ENCODE data around the gene HEXA.
A peak's percentile ranks its signal among the peaks of the same experiment; 100 is the strongest.

Gene HEXA

DNA sequence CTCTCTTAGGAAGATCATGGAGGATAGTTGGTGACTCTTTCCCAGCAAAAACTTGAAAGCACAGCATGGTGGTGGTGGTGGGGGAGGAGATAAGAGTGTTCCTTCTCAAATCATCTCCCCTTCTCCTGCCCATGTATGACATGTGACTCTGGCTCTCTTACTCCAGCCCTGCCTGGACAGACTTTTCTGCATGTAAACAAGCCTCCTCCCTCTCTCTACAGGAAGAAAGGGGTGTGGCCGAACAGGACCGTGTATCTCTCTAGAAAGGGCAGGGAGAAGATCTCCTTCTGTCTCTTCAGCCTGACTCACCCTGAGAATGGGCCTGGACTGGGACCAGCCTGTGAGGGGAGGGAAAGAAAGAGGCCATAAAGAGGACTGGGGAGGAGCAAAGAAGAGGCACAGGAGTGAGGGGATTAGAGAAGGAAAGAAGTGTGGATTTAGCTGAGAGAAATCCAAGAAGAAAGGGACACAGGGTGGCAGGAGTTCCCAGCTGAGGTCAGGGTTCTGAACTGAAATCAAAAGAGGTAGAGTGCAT lies 57.3 kb downstream of the HEXA start:
- Mint-ChIP-seq H3K36me3 (ENCODE audit: low read depth) (peaks cover 2% of the 10 kb centered on the region), H3K4me1 (peaks cover 8% of the 10 kb centered on the region)

DNA sequence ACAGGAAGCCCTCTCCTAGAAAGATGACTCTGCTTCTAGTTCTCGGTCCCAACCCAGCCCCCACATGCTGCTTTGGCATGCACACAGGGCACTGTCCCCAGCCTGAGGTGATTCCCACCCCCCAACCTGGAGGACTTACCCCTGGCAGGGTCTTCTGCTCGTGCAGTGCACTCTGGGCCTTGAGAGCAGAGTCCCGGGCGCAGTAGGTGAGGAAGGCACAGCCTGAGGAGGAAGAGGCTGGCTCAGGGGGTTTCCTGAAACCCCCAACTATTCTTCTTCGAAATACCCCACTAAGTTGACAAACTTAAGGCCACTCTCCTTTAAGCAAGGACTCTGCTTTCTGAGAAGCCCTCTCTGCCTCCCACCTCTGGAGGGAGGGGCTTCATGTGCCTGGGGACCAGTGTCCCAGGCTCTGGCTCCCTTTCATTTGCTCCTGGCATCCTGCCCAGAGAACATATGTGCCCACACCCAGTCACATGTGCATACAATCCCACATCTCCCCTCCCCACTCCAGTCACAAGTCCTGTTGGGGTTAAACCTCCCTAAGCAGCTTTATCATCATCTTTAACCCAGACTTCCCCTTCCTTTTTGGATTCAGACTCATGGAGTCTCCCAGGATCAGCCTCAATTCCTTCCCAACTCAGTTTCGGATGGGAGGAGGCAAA lies 60.0 kb downstream of the HEXA start:
- no peak overlapping the region for H3K4me3 Mint-ChIP-seq
- H3K4me1 Mint-ChIP-seq = peaks cover 6% of the 10 kb centered on the region
- no peaks in the 10 kb centered on the region for H3K36me3 Mint-ChIP-seq (ENCODE audit: low read depth)
- H3K27me3 Mint-ChIP-seq (ENCODE audit: low read depth) = peaks cover 50% of the 10 kb centered on the region
- H3K27ac Mint-ChIP-seq = no peak overlapping the region
- no peaks in the 10 kb centered on the region for H3K9me3 Mint-ChIP-seq
- TF ChIP-seq, protein P1, sequence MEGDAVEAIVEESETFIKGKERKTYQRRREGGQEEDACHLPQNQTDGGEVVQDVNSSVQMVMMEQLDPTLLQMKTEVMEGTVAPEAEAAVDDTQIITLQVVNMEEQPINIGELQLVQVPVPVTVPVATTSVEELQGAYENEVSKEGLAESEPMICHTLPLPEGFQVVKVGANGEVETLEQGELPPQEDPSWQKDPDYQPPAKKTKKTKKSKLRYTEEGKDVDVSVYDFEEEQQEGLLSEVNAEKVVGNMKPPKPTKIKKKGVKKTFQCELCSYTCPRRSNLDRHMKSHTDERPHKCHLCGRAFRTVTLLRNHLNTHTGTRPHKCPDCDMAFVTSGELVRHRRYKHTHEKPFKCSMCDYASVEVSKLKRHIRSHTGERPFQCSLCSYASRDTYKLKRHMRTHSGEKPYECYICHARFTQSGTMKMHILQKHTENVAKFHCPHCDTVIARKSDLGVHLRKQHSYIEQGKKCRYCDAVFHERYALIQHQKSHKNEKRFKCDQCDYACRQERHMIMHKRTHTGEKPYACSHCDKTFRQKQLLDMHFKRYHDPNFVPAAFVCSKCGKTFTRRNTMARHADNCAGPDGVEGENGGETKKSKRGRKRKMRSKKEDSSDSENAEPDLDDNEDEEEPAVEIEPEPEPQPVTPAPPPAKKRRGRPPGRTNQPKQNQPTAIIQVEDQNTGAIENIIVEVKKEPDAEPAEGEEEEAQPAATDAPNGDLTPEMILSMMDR (IDR thresholded peaks at IDR 0.05; ENCODE audit: unreplicated experiment in 3 of 3) = no peak

More for the DNA sequence above, 57.3 kb downstream of the HEXA start:
- TF ChIP-seq, protein P1 (IDR thresholded peaks at IDR 0.05; ENCODE audit: unreplicated experiment in 3 of 3) = no peak
- H3K9me3 Mint-ChIP-seq = peaks cover 3% of the 10 kb centered on the region
- H3K4me3 Mint-ChIP-seq = peak overlapping the region; percentile 78 to 85 (median 81)
- no peak overlapping the region for H3K27ac Mint-ChIP-seq
- H3K27me3 Mint-ChIP-seq (ENCODE audit: low read depth) = peaks cover 43% of the 10 kb centered on the region

DNA sequence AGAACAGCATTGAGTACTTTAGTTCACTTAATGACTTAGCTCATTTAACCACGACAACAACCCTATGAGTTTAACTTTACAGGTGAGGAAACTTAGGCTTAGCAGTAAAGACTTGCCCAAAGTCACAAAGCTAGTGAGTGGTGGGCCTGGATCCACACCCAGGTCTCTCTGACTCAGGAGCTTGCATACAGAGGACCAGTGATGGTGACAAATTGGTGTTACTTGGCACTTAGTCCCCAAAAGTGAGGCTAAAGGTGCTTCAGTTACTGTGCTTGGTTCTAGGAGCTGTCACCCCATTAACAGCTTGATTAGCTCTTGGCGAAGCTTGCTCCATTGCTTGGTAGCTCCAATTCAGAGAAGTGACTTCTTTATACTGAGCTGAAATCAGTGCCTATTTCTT lies 61.9 kb downstream of the HEXA start:
- no peak overlapping the region for H3K27ac Mint-ChIP-seq
- TF ChIP-seq, protein P1 (IDR thresholded peaks at IDR 0.05; ENCODE audit: unreplicated experiment in 3 of 3) = no peak
- H3K27me3 Mint-ChIP-seq (ENCODE audit: low read depth) = peaks cover 44% of the 10 kb centered on the region
- H3K4me3 Mint-ChIP-seq = no peak overlapping the region
- H3K36me3 Mint-ChIP-seq (ENCODE audit: low read depth) = no peaks in the 10 kb centered on the region
- H3K9me3 Mint-ChIP-seq = no peaks in the 10 kb centered on the region
- H3K4me1 Mint-ChIP-seq = no peaks in the 10 kb centered on the region

DNA sequence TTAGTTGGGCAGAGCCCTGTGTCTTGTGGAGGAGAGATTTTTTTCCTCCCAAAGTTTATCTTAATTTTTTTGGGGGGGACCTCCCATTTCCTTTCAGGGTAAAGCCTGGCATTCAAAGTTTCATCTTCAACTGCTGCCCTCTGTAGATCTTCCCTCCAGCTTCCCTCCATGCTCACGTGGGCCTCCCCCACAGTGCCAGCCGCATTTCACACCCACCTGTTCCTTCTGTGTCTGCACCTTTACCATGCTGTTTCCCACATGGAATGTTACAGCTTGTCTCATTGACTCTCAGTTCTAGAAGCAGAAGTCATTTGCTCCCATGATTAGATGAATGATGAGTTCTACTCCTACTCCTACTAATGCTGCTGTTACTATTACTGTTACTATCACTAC lies 62.4 kb downstream of the HEXA start:
- Mint-ChIP-seq H3K9me3 (no peaks in the 10 kb centered on the region), H3K4me1 (no peaks in the 10 kb centered on the region), H3K36me3 (ENCODE audit: low read depth) (no peaks in the 10 kb centered on the region), H3K27me3 (ENCODE audit: low read depth) (peaks cover 40% of the 10 kb centered on the region), H3K27ac (no peak overlapping the region), H3K4me3 (no peak overlapping the region)
- TF ChIP-seq, protein P1 (IDR thresholded peaks at IDR 0.05; ENCODE audit: unreplicated experiment in 3 of 3) = no peak

DNA sequence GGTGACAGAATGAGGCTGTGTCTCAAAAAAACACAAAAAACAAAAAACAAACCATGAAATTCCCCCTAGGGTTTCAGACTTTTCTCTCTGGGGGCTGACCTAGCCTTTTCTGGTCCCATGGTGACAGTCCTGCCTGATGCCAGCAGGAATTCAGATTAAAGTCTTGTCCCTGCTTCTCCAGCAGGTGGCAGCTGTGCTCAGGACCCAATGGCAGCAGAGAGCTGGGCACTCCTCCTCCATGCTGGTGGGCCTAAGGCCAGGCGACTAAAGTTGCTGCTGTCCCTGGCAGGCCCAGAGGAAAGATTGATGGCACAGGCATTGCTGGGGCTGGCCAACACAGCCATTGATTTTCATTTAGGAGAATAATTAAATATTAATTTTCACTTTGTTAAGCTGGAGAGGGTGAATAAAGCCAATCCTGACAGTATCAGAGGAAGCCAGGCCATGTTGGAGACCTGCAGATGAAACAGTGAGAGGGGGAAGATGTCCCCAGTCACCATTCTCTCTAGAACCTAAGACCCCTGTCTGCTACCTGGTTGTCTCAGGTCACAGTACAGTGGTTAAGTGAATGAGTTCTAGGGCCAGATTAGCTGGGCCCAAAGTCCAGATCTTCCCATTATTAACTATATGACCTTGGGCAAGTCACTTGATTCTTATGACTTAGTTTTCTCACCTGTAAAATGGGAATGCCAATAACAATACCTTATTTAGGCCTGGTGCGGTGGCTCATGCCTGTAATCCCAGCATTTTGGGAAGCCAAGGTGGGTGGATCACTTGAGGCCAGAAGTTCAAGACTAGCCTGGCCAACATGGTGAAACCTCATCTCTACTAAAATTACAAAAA lies 63.0 kb downstream of the HEXA start:
- TF ChIP-seq, protein P1 (IDR thresholded peaks at IDR 0.05; ENCODE audit: unreplicated experiment in 3 of 3) = peak; percentile 46 to 63 (median 48)
- no peaks in the 10 kb centered on the region for H3K4me1 Mint-ChIP-seq
- H3K27me3 Mint-ChIP-seq (ENCODE audit: low read depth) = peaks cover 34% of the 10 kb centered on the region
- no peaks in the 10 kb centered on the region for H3K9me3 Mint-ChIP-seq
- no peak overlapping the region for H3K4me3 Mint-ChIP-seq
- H3K27ac Mint-ChIP-seq = no peak overlapping the region
- H3K36me3 Mint-ChIP-seq (ENCODE audit: low read depth) = no peaks in the 10 kb centered on the region

Data from nephron (organoid).